HG03280 (cell line): ENCODE data around the gene SMIM21.

Experiments
- ATAC-seq: cut with Tn5 transposase; IDR thresholded peaks from one replicate; pipeline ENCODE4 v1.9.1; 2021; ENCODE audit warnings: mild to moderate bottlenecking, moderate library complexity; ENCODE audit not compliant: unreplicated experiment

The SMIM21 gene

GRCh38 chr18:75427603-75428002, at the start of gene SMIM21:
TSS of gene SMIM21 (minus strand) at chr18:75427703. CDS start at chr18:75427563, 140 bp downstream.
- ATAC-seq: no peak

- no peak for ATAC-seq
These were observed 47.7 kb upstream of the SMIM21 start for GRCh38 chr18:75475228-75475627.

- no peak for ATAC-seq
These were observed 46.8 kb upstream of the SMIM21 start for GRCh38 chr18:75474332-75474731.

GRCh38 chr18:75473316-75473715, 45.8 kb upstream of the SMIM21 start:
- no peak for ATAC-seq

GRCh38 chr18:75472906-75473305, 45.4 kb upstream of the SMIM21 start:
- ATAC-seq: no peak

- ATAC-seq: no peak
These were observed 44.9 kb upstream of the SMIM21 start for GRCh38 chr18:75472396-75472795.

GRCh38 chr18:75471850-75472249, 44.3 kb upstream of the SMIM21 start:
- ATAC-seq: no peak

- no peak for ATAC-seq
These were observed 40.3 kb upstream of the SMIM21 start for GRCh38 chr18:75467851-75468250.

GRCh38 chr18:75467281-75467795, 39.8 kb upstream of the SMIM21 start:
- no peak for ATAC-seq

GRCh38 chr18:75464356-75464755, 36.9 kb upstream of the SMIM21 start:
- no peak for ATAC-seq

GRCh38 chr18:75462178-75462832, 34.8 kb upstream of the SMIM21 start:
- ATAC-seq: no peak

- ATAC-seq: no peak
These were observed 28.7 kb upstream of the SMIM21 start for GRCh38 chr18:75456199-75456631.

- no peak for ATAC-seq
These were observed 28.0 kb upstream of the SMIM21 start for GRCh38 chr18:75455249-75456198.

- ATAC-seq: no peak
These were observed 26.7 kb upstream of the SMIM21 start for GRCh38 chr18:75454022-75454795.

- ATAC-seq: no peak
These were observed 23.4 kb upstream of the SMIM21 start for GRCh38 chr18:75450906-75451305.

GRCh38 chr18:75441896-75442295, 14.4 kb upstream of the SMIM21 start:
- no peak for ATAC-seq

GRCh38 chr18:75439348-75439747, 11.8 kb upstream of the SMIM21 start:
- ATAC-seq: no peak

GRCh38 chr18:75438891-75439290, 11.4 kb upstream of the SMIM21 start:
- ATAC-seq: no peak

GRCh38 chr18:75437979-75438378, 10.5 kb upstream of the SMIM21 start:
- no peak for ATAC-seq

GRCh38 chr18:75433098-75433497, 5.6 kb upstream of the SMIM21 start:
- no peak for ATAC-seq

- ATAC-seq: no peak
These were observed 2.5 kb upstream of the SMIM21 start for GRCh38 chr18:75429975-75430374.
